Neural progenitor cell (in vitro differentiated cells): ENCODE data around the gene NAT10. TPM values are rescaled to one million over a fixed set of nuclear protein-coding genes. Genes with fewer than 3 reads are reported as not detected.

Experiments
- DNase-seq: peaks from one replicate; pipeline ENCODE4 v3.0.0-alpha.2; 2016; ENCODE audit warnings: low spot score
- H2AFZ ChIP-seq: fragments of 200-600 bp; sonication (generic); replicated peaks from 2 replicates; pipeline ENCODE4 v1.6.1; 2016; ENCODE audit warnings: antibody characterized with exemption
- H3F3A ChIP-seq: fragments of 200-600 bp; sonication (generic); 2 replicates; pipeline ENCODE4 v1.6.1; 2016; ENCODE audit warnings: antibody characterized with exemption, low read depth
- H3K27ac ChIP-seq: fragments of 200-600 bp; sonication (generic); 2 replicates; pipeline ENCODE4 v1.5.1; 2016; ENCODE audit warnings: mild to moderate bottlenecking
- H3K27me3 ChIP-seq: fragments of 200-600 bp; sonication (generic); 2 replicates; pipeline ENCODE4 v1.6.1; 2016; ENCODE audit warnings: mild to moderate bottlenecking, moderate library complexity
- H3K36me3 ChIP-seq: fragments of 200-600 bp; sonication (generic); 2 replicates; pipeline ENCODE4 v1.5.1; 2016
- H3K4me1 ChIP-seq: fragments of 200-600 bp; sonication (generic); 2 replicates; pipeline ENCODE4 v1.6.1; 2016; ENCODE audit warnings: mixed run types
- H3K4me2 ChIP-seq: fragments of 200-600 bp; sonication (generic); 2 replicates; pipeline ENCODE4 v1.6.1; 2016
- H3K4me3 ChIP-seq: fragments of 200-600 bp; sonication (generic); 2 replicates; pipeline ENCODE4 v1.5.1; 2016
- H3K79me2 ChIP-seq: fragments of 200-600 bp; sonication (generic); 2 replicates; pipeline ENCODE4 v1.6.1; 2016; ENCODE audit warnings: low read depth
- H3K9ac ChIP-seq: fragments of 200-600 bp; sonication (generic); 2 replicates; pipeline ENCODE4 v1.6.1; 2016
- H3K9me3 ChIP-seq: fragments of 200-600 bp; sonication (generic); 2 replicates; pipeline ENCODE4 v1.5.1; 2016; ENCODE audit warnings: low read depth
- H4K20me1 ChIP-seq: fragments of 200-600 bp; sonication (generic); 2 replicates; pipeline ENCODE4 v1.6.1; 2016; ENCODE audit warnings: low read depth
- H3K27ac Mint-ChIP-seq: 3 replicates; pipeline ENCODE4 v1.8.0; 2021; ENCODE audit warnings: mixed read lengths
- H3K27me3 Mint-ChIP-seq: 2 replicates; pipeline ENCODE4 v1.8.0; 2022; ENCODE audit warnings: low read depth, mild to moderate bottlenecking, inconsistent platforms, moderate library complexity, mixed read lengths; ENCODE audit not compliant: insufficient read depth
- H3K36me3 Mint-ChIP-seq: 3 replicates; pipeline ENCODE4 v1.8.0; 2021; ENCODE audit warnings: mixed read lengths
- H3K4me1 Mint-ChIP-seq: 3 replicates; pipeline ENCODE4 v1.8.0; 2021; ENCODE audit warnings: mixed read lengths
- H3K4me3 Mint-ChIP-seq: 3 replicates; pipeline ENCODE4 v1.8.0; 2021; ENCODE audit warnings: mild to moderate bottlenecking, moderate library complexity, mixed read lengths
- H3K9me3 Mint-ChIP-seq: 3 replicates; pipeline ENCODE4 v1.8.0; 2020; ENCODE audit warnings: mixed read lengths
- CTCF ChIP-seq: fragments of 200-600 bp; sonication (generic); IDR thresholded peaks from 2 replicates; pipeline ENCODE4 v1.5.1; 2017; ENCODE audit warnings: antibody characterized with exemption, mild to moderate bottlenecking
- EZH2 ChIP-seq: fragments of 200-600 bp; sonication (generic); IDR thresholded peaks from 2 replicates; pipeline ENCODE4 v1.6.1; 2017; ENCODE audit warnings: antibody characterized with exemption, mild to moderate bottlenecking, moderate library complexity
- EZH2phosphoT487 ChIP-seq: fragments of 200-600 bp; sonication (generic); IDR thresholded peaks from 2 replicates; pipeline ENCODE4 v1.6.1; 2017; ENCODE audit warnings: antibody characterized with exemption
- total RNA-seq: library from RNA; depleted of rRNA; stranded (reverse); fragments of >200 nt; gene quantifications from 2 replicates; pipeline ENCODE4 v1.2.3, GENCODE V29; 2015; ENCODE audit warnings: low replicate concordance

Gene NAT10
- total RNA-seq, 1 donor from 2014 or later: 42.9 TPM

GRCh38 chr11:34155057-34155756 lies 49.8 kb downstream of the NAT10 start:
- Histone ChIP-seq H3K4me2 (no peak overlapping the region), H3K9me3 (no peaks in the 10 kb centered on the region), H2AFZ (no peak overlapping the region), H3K36me3 (no peaks in the 10 kb centered on the region), H3K4me3 (no peak overlapping the region), H3K27me3 (no peaks in the 10 kb centered on the region), H3F3A (no peaks in the 10 kb centered on the region), H4K20me1 (no peaks in the 10 kb centered on the region), H3K79me2 (no peaks in the 10 kb centered on the region), H3K9ac (no peak overlapping the region), H3K27ac (no peak overlapping the region), H3K4me1 (no peaks in the 10 kb centered on the region)
- no peak overlapping the region for H3K4me3 Mint-ChIP-seq
- no peak overlapping the region for H3K27ac Mint-ChIP-seq
- peaks cover 13% of the 10 kb centered on the region for H3K36me3 Mint-ChIP-seq
- H3K27me3 Mint-ChIP-seq: peaks cover 4% of the 10 kb centered on the region
- TF ChIP-seq EZH2: no peak
- TF ChIP-seq EZH2phosphoT487: no peak
- no peak for TF ChIP-seq CTCF
- H3K4me1 Mint-ChIP-seq: peaks cover 3% of the 10 kb centered on the region
- no peak for DNase-seq
- H3K9me3 Mint-ChIP-seq: no peaks in the 10 kb centered on the region

- H3K27ac ChIP-seq: no peak overlapping the region
- Mint-ChIP-seq H3K36me3 (peaks cover 13% of the 10 kb centered on the region), H3K9me3 (no peaks in the 10 kb centered on the region), H3K4me1 (peaks cover 1% of the 10 kb centered on the region), H3K27ac (no peak overlapping the region), H3K27me3 (peaks cover 4% of the 10 kb centered on the region), H3K4me3 (no peak overlapping the region)
- no peaks in the 10 kb centered on the region for H3K79me2 ChIP-seq
- H3K9me3 ChIP-seq: no peaks in the 10 kb centered on the region
- no peak for TF ChIP-seq EZH2
- TF ChIP-seq EZH2phosphoT487: no peak
- no peak for TF ChIP-seq CTCF
- H3K9ac ChIP-seq: no peak overlapping the region
- no peak overlapping the region for H3K4me2 ChIP-seq
- H3K4me1 ChIP-seq: no peaks in the 10 kb centered on the region
- H4K20me1 ChIP-seq: no peaks in the 10 kb centered on the region
- H3K36me3 ChIP-seq: no peaks in the 10 kb centered on the region
- no peaks in the 10 kb centered on the region for H3F3A ChIP-seq
- H3K4me3 ChIP-seq: no peak overlapping the region
- DNase-seq: no peak
- H3K27me3 ChIP-seq: no peaks in the 10 kb centered on the region
- H2AFZ ChIP-seq: no peak overlapping the region
Observed at GRCh38 chr11:34155757-34156062, 50.3 kb downstream of the NAT10 start.

GRCh38 chr11:34157163-34157562 lies 51.7 kb downstream of the NAT10 start:
- H3K36me3 Mint-ChIP-seq: peaks cover 13% of the 10 kb centered on the region
- H3K9me3 ChIP-seq: no peaks in the 10 kb centered on the region
- no peak for TF ChIP-seq EZH2
- TF ChIP-seq CTCF: no peak
- TF ChIP-seq EZH2phosphoT487: no peak

More at GRCh38 chr11:34157163-34157562, 51.7 kb downstream of the NAT10 start:
- H3K27me3 ChIP-seq: no peaks in the 10 kb centered on the region
- no peaks in the 10 kb centered on the region for H3K4me1 ChIP-seq
- Mint-ChIP-seq H3K9me3 (no peaks in the 10 kb centered on the region), H3K4me1 (no peaks in the 10 kb centered on the region), H3K27ac (no peak overlapping the region), H3K27me3 (peaks cover 4% of the 10 kb centered on the region), H3K4me3 (no peak overlapping the region)
- H3K4me2 ChIP-seq: no peak overlapping the region
- H4K20me1 ChIP-seq: no peaks in the 10 kb centered on the region
- H2AFZ ChIP-seq: no peak overlapping the region
- H3K36me3 ChIP-seq: no peaks in the 10 kb centered on the region
- H3K9ac ChIP-seq: no peak overlapping the region
- H3K27ac ChIP-seq: no peak overlapping the region
- no peak overlapping the region for H3K4me3 ChIP-seq
- DNase-seq: no peak
- no peaks in the 10 kb centered on the region for H3F3A ChIP-seq
- no peaks in the 10 kb centered on the region for H3K79me2 ChIP-seq
